VCaP (cell line): ENCODE measurements around the gene RTCB.
"Not testable (repeated sequence)": the region's sequence is repeated elsewhere in the genome, so short reads cannot be mapped to it uniquely, and the experiment has no call there.

Experiments used
- H3K27ac ChIP-seq: fragments of 450-650 bp; 2 replicates; pipeline ENCODE4 v1.5.1; 2017
- TF ChIP-seq, protein P1 (sequence below): fragments of 450-650 bp; conservative IDR thresholded peaks from 2 replicates; pipeline ENCODE4 v1.5.1; 2017; ENCODE audit warnings: mild to moderate bottlenecking, moderate library complexity

The RTCB gene

DNA sequence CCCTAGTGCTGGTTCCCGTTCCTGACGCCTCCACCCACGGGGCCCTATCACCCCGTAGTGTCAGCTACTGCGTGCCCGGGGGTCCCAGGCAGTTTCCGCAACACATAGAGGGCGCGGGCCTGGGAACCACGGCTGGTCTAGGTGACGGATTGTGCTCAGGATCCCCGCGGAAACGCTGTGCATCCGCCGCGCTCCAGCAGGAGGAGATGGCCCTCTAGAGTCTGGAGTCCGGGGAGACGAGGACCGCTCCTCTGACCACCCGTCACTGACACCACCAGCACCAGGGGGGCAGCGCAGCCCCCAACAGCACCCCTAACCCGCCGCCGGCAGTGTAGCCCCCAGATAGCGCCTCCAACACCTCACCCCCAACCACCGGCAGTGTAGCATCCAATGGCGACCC is 58.8 kb downstream of the RTCB start:
- TF ChIP-seq, protein P1, sequence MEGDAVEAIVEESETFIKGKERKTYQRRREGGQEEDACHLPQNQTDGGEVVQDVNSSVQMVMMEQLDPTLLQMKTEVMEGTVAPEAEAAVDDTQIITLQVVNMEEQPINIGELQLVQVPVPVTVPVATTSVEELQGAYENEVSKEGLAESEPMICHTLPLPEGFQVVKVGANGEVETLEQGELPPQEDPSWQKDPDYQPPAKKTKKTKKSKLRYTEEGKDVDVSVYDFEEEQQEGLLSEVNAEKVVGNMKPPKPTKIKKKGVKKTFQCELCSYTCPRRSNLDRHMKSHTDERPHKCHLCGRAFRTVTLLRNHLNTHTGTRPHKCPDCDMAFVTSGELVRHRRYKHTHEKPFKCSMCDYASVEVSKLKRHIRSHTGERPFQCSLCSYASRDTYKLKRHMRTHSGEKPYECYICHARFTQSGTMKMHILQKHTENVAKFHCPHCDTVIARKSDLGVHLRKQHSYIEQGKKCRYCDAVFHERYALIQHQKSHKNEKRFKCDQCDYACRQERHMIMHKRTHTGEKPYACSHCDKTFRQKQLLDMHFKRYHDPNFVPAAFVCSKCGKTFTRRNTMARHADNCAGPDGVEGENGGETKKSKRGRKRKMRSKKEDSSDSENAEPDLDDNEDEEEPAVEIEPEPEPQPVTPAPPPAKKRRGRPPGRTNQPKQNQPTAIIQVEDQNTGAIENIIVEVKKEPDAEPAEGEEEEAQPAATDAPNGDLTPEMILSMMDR: no peak
- no peak overlapping the region for H3K27ac ChIP-seq

DNA sequence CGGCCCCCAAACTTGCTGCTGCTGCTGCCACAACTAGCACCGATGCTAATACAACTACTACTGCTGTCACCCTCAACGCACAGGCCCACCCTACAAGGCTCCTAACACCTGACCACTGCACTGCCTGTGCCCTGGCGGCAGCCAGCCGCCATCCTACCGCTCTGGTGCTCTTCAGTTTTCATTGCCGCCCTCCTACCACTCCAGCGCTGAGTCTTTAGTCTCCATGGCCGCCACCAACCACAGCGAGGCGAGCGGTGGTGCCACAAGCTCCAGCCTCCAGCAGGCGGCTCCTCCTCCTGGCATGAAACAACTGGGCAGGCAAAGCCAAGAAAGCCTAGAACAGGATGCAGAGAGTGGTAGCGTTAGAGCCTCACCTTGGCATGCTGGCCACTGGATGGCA is 59.4 kb downstream of the RTCB start:
- H3K27ac ChIP-seq: no peak overlapping the region

DNA sequence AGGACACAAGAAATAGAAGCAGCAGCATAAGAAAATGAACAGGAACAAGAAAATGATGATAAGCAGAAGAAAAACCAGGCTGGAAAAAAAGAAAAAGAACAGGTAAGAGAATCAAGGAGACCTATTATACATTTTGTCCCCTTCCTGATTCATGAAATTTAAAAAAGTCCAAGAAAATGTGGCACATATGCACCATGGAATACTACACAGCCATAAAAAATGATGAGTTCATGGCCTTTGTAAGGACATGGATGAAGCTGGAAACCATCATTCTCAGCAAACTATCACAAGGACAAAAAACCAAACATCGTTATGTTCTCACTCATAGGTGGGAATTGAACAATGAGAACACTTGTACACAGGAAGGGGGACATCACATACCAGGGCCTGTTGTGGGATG is 60.2 kb downstream of the RTCB start:
- not testable (repeated sequence) for H3K27ac ChIP-seq

More for the DNA sequence above, 59.4 kb downstream of the RTCB start:
- TF ChIP-seq, protein P1: no peak

DNA sequence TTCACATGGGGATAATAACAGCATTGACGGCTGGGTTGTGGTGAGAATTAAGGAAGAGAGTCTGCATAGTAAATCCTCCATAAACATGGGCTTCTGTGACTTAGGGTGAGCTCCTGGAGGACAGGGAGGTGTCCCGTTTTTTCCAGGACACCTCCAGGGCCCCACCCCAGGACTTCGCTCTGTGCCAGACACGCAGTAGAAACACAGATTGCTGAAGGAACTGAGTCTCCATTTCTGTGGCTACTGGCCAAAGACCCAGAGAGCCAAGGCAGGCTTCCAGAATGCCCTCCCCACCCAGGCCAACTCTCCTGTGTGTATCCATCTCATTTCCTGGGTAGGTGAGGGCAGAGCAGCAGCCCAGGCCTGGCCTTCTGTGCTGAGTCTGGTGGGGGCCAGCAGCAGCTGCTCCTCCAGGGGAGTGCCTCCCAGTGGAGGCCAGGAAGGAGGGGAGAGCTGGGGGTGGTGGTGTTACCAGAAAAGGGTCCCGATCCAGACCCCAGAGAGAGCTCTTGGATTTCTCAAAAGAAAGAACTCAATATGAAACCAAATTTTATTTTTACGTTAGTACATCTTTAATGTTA is 63.9 kb downstream of the RTCB start:
- no peak overlapping the region for H3K27ac ChIP-seq
- TF ChIP-seq, protein P1: no peak

DNA sequence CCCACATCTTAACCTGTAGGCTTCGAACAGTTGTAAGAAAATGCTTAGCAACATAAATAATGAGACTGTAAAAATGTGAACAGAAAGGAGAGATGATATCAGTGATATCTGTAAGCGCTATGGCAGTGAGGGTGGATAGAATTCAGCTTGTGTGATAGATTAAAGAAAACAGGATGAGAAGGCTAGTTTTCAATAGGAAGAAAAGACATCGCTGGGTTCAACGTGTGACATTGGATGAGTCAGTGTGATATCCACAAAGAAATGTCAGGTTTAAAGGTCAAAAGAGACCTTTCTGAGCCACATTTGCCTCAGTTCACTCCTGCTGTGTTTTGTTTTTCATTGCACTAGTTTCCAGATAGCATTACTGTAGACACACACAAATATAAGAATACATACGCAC is 68.1 kb downstream of the RTCB start:
- H3K27ac ChIP-seq: no peak overlapping the region
- TF ChIP-seq, protein P1: no peak

DNA sequence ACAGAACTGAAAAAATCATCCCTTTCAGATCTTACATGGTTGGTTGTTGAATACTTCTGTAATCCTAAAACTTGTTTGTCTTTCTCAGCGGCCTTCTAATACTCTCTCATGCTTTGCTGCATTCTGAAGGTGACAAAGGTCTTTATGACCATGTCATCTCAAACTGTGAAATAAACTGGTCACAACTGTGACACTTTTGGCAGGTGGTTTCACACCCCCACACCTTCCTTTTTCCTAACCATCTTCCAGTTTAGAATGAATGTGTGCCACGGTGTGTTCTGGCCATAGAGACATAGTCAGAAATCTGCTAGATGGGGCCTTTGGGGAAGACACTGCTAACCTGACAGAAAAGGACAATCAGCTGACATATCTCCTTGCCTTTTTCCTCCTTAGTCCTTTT is 69.1 kb downstream of the RTCB start:
- H3K27ac ChIP-seq: no peak overlapping the region
- TF ChIP-seq, protein P1: no peak

DNA sequence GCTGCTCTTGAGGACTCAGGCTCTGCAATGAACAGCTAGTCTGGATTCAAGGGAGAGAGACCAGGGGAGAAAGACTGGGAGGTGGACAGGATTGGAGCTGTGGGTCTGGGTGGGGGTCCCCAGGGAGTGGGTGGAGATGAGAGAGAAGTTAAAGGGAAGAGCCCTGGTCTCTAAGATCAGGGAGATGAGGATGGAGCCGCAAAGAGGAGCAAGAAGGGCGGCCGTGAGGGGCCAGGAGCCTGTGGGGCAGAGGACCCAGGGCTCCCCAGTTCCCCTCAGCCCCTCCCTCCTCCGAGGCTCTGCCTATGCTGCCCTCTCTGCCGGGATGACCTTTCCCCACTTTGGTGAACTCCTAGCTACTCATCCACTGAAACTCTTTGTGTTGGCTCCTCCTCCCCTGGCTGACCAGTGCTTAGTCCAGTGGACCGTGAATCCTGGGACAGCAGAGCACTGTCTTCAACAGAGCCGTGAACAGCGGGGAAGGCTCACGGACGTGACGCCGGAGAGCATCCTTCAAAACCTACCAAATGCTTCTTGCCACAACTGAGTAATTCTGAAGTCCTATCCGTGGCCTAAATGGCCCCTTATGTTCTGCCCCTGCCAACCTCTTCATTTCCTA is 70.8 kb downstream of the RTCB start:
- TF ChIP-seq, protein P1: no peak
- H3K27ac ChIP-seq: no peak overlapping the region

DNA sequence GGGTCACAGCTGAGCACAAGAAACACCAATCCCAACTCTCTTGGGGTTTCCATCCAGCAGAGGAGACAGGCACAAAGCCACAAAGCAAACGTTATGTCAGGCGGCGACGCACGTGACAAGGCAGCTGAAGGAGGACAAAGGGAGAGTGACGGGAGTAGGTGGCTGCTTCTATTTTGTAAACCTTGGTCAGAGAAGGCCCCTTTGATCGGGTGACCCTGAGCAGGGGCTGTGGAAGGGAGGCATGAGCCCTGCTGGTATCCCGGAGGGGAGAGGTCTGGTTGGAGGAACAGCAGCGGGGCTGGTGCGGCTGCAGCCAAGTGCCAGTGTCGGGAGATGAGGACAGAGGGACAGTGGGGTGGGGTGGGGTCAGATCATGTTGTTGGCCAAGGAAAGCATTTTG is 71.6 kb downstream of the RTCB start:
- TF ChIP-seq, protein P1: no peak

More for the DNA sequence above, 71.6 kb downstream of the RTCB start:
- no peak overlapping the region for H3K27ac ChIP-seq
